RPMI7951 (cell line): ENCODE data around the gene CXCR3. TPM values are rescaled to one million over a fixed set of nuclear protein-coding genes. Genes with fewer than 3 reads are reported as not detected.

Source experiments
- total RNA-seq: library from RNA; depleted of rRNA; stranded (reverse); fragments of >200 nt; shearing (Covaris generic); gene quantifications from 2 replicates; pipeline ENCODE4 v1.2.3, GENCODE V29; 2014; rRNA removed

The CXCR3 gene
- total RNA-seq, 1 experiment from 2014 or later: not detected

Other genes with a start within 250 kb of the CXCR3 start
- gene OGT, start 85.4 kb downstream of the CXCR3 start, total RNA-seq: 64.9 and 92.4 TPM in 2 replicates
- 2.4 and 4.2 TPM in 2 replicates for gene GCNA, start 40.1 kb downstream of the CXCR3 start, total RNA-seq
- gene CXorf49, start 99.8 kb upstream of the CXCR3 start, total RNA-seq: not detected in 2 replicates
- gene CXorf49B, start 144.8 kb upstream of the CXCR3 start, total RNA-seq: not detected in 2 replicates